ENCODE data around the gene PLXDC2.
"Not testable (repeated sequence)": the region's sequence is repeated elsewhere in the genome, so short reads cannot be mapped to it uniquely, and the experiment has no call there.

Gene PLXDC2

DNA sequence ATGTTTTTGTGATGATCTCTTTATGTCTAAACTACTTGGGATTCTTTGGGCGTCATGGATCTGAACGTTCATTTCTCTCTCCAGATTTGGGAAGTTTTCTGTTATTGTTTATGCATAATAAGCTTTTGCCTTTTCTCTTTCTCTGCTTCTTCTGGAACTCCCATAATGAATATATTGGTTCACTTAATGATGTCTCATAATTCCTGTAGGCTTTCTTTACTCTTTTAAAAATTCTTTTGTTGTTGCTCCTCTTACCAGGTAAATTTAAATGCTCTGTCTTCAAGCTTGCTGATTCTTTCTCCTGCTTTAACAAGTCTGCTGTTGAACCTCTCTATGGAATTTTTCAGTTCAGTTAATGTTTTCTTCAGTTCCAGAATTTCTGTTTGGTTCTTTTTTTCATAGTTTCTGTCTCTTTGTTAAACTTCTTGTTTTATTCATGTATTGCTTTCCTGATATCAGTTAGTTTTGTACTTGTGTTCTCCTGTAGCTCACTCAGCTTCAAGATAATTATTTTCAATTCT is 317.5 kb downstream of the PLXDC2 start:
- DNase-seq, result no peak

DNA sequence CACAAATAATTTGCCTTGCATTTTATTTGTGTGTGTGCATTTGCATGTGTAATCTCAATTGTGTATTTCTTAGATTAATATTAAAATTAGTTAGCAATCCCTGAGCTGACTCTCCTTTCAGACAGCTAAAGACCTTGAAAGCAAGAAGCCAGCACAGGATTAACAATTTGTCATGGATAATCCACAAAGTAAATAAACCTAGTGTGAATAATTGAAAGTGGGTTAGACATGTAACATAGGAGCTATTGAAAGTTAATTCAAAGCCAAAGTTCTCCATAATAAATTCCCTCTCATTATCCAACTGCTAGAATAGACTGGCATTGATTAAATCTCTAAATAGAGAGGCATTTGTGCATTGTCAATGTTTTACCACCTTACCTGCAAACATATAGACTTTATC is 326.1 kb downstream of the PLXDC2 start:
- no peak for DNase-seq

DNA sequence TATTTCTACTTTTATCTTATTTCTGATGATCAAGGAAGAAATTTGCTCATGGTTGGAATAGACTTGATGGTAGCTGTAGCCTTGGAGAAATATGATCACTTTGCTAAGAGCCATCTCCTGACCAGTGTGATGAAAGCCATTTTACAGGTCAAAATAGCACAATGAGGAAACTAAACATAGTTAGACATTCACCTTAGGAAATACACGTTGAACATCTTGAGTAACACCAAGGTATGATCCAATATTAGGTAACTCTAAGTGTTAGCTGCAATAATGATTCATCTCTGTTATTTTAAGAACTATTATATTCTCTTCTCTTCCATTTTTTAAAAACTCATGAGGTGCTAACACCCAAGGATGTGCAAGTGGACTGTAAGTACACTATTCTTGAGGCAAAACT is 328.0 kb downstream of the PLXDC2 start:
- DNase-seq, result no peak

DNA sequence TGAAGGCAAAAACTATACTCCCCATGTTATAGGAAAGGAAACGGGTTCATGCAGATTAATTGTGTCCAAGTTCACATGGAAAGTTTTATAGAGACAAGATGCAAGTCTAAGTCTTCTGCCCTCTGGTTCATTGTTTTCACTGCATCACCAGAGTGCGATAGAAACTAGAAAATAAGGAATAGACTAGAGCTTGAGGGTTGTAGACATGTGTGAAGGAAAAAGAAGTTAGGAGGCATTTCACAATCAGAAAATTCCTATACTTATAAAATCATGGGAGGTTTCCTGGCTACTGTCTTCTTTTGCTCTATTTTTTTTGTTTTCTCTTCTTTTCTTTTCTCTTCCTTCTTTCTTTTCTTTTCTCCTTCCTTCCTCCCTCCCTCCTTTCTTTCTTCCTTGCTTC is 329.8 kb downstream of the PLXDC2 start:
- DNase-seq, result no peak

DNA sequence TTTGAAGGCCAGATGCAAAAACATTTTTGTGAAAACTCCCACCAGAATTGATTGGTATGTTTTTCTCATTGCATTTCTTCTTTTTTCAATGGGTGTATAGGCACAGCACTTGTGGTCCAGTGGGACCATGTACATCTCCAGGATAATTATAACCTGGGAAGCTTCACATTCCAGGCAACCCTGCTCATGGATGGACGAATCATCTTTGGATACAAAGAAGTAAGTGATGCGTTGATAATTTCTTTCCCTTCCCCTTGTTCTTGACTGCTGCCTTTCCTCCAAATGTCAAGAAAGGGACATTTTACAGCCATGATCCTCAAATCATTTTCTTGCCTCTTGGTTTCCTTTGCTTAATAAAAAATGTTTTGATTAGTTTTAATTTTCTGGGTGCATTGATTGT is 331.5 kb downstream of the PLXDC2 start:
- DNase-seq, result no peak

DNA sequence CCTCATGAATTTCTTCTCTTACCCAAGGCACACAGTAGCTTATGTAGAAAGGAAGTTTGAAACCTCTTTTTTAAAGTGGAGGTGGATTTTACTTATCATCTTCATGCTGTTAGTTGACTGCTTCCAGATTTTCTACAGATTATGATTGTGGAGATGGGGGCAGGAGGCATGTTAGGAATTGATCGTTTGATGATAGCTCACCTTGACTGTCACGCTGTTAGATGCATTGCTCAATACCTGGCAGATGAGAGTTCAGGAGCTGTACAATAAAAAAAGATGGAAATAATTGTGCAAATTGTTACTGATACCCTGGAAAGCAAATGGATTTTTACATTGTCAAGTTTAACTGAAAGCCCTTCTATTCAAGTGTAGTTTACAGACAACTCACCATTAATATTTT is 340.3 kb downstream of the PLXDC2 start:
- no peak for DNase-seq

DNA sequence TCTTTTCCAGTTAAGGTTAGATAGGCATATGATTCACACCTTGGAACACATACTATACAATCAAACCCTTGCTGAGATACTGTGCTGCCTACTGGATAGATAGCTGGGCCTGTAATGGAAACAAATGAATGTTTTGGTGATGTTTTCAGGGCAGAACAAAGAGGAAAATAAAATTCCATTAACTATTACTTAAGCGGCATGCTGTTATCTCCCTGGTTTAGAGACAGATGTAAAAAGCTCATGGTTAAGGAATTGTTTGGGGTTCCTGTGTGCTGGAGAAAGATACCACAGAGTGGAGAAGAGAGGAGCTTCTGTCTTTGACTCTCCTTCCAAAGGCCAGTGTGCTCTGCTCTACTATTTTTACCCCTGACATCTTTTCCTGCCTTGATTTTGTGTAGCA is 341.1 kb downstream of the PLXDC2 start:
- DNase-seq, result no peak

DNA sequence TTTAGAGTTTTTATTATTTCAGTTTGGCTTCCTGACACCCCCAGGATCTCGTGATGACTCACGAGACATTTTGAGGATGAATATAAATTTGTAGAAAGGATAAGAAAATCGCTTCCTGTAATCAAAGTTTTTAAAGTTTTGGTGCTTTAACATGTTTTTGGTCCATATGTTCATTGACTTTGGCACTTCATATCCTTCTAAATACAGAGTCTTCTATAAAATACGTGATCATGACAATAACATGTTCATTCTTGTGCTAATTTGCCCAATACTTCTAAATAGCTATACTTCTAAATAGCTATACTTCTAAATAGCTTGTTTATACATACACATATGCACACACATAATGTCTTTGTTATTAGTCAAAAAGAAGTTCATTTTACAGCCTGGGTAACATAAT is 341.9 kb downstream of the PLXDC2 start:
- no peak for DNase-seq

DNA sequence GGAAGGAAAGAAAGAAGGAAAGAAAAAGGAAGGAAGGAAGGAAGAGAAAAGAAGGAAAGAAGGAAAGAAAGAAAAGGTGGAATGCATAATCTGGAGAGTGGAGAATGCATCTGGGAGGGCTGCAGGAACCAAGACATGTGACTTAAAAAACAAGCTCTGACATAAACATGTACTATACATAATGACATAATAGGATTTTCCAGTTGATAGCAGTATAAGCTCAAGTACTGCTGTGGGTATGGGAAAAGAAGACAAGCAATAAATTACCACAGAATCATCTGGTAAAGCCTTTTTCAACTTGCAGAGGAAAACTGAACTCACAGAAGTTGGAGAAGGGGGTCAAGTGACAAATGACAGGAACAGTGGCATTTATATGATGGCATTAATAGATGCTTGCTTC is 345.9 kb downstream of the PLXDC2 start:
- no peak for DNase-seq

DNA sequence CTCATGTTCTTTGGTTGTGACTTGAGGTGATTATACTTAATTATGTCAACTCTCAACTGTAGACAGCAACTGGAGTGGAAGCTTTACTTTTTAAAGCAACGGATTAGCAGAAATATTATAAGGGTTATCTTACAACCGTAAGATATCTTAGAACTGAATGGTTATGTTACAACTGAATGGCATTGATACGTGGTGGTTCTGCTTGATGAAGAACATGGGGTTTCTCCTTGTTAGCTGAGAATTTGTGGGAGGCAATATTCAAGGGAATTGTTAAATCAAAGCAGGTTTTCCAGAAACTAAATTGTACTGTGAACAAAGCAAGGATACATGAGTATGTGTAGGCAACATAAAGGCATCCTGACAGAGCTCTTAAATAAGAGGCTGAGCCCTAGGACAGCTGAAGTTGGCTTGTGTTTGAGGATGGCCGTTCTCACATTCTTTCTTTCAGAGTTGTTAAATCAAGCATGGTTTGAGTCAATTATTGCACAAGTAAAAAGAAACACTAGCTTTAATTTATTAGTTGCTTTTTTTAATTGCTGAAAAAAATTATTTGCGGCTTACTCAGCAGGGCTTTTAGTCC is 350.0 kb downstream of the PLXDC2 start:
- no peak for DNase-seq

DNA sequence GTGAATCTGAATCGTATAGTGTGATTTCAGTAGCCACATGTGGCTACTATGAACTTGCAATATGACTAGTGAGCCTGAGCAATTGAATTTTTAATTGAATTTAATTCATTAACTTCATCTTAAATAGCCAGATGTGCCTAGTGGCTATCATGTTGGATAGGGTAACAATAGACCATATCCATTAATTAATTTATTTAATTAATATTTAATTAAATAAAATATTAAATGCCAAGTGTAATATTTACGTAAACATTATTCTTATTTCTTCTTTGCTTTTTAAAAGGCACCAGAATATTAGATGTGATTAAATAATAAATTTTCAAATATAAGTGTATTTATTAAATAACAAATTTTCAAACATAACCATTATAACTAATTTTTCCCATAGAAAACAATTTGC is 354.4 kb downstream of the PLXDC2 start:
- DNase-seq, result no peak

DNA sequence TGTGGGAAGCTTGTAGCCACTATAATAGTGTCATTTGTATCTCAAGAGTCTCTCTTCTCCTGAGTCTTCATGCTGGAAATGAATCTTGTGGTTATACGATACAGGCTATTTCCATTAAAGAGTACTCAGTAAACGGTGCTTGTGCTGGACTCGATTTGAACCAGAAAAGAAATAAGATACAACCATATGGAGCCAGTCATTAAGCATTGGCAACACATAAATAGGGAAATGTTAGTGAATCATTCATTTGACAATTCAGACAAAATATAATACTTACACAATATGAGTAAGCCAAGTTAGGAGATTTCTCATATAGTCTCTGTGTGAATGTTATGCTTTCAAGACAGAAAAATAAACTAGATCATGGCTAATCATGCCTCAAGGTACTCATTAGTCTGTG is 356.8 kb downstream of the PLXDC2 start:
- no peak for DNase-seq

DNA sequence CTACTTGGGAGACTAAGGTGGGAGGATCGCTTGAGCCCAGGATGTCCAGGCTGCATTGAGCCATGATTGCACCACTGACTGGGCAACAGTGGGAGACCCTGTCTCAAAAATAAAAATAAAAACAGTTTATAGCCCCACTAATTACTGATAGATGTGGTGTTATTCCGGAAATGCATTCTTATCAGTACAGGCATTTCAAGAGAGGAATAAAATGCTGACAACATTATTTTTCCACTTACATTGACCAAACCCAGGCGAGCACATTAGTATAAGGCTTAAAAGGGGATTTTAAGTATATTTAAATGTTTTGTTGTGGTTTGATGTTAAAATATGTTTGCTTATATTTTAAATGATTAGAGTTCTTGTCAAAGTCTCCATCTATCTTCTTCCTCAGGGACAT is 359.5 kb downstream of the PLXDC2 start:
- DNase-seq, result no peak

DNA sequence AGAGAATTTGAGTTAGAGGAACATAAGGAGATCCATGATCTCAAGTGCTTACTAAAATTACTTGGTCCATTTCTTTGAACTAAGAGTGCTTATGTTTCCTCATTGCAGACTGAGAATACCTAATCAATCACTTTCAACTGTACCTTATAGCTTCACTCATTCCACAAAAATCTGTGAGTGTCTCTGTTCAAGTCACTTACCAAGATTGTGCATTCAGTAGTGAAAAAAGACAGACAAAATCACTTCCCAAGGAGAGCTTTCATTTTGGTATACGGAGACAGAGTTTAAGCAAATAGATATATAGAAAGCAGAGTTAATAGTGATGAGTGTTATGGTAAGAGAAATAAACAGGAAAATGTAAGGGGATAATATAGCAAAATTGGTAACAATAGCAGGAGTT is 364.5 kb downstream of the PLXDC2 start:
- DNase-seq, result no peak

DNA sequence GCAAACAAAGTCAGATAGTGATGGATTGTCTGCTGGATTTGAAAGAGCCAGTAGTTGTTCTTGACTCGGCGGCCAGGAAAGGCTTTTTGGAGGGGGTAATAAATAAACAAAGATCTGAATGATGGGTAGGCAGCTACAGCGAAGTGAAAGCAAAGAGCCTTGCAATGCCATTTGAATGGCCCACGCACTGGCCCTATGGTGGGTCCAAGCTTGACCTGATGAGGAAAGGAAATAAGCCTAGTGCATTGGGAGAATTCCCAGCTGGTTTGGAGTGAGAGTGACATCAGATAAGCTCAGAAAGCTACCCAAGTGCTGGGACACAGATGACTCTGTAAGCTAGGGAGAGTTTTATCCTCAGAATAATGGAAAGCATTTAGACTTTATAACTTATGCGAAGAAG is 365.2 kb downstream of the PLXDC2 start:
- no peak for DNase-seq

DNA sequence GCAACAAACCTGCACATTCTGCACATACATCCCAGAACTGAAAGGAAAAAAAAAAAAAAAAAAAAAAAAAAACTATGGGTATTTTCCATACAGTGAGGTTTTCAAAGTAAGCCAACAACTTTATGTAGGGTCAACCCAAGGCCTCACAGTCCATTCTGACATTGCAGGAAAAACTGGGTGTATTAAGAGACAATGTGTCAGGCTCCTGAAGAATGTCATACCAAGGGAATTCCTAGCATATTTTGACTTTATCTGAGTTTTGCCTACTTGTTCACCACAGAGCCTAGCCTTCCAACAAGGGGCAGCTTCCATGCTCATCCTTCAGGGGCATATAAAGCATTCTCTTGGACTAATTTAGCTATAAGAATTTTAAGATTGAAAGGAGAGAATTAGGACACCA is 368.9 kb downstream of the PLXDC2 start:
- DNase-seq, result no peak

DNA sequence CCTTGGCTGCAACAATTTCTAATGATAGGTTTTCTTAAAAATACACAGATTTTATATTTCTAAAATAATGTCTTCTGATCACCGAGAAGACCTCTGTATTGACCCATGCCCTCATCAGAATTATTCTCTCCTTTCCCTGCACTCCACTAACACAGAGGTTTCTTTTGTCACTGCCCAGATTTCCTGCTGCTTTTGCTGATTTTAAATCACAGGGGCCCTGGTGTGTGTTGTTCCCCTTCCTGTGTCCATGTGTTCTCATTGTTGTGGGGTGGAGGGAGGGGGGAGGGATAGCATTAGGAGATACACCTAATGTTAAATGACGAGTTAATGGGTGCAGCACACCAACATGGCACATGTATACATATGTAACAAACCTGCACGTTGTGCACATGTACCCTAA is 375.2 kb downstream of the PLXDC2 start:
- DNase-seq, result not testable (repeated sequence)

DNA sequence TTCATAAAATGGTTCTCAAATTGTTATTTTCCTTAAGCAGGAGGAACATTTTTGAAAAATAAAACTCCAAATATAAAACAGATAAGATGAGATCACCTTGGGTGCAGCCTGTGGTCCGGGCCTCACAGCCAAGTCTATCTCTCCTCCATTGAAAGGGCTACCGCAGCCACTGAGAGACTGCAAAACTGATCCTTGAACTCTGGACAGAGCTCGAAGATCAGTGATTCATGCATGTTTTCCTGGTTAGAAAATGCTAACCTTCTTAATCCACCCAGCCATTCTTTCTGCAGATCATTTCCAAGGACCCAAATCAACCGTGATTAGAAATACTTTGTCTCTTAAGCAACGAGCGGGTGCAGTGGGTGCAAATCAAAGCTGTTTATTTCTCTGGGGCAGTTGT is 378.8 kb downstream of the PLXDC2 start:
- no peak for DNase-seq

DNA sequence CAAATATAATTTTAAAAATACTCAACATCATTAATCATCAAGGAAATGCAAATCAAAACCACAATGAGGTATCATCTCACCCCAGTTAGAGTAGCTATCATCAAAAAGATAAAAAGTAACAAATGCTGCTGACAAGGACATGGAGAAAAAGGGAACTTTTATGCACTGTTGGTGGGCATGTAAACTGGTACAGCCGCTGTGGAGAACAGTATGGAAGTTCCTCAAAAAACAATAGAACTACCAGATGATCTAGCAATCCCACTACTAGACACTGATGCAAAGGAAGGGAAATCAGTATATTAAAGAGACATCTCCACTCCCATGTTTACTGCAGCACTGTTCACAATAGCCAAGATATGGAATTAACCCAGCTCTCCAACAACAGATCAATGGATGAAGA is 384.5 kb downstream of the PLXDC2 start:
- DNase-seq, result no peak

DNA sequence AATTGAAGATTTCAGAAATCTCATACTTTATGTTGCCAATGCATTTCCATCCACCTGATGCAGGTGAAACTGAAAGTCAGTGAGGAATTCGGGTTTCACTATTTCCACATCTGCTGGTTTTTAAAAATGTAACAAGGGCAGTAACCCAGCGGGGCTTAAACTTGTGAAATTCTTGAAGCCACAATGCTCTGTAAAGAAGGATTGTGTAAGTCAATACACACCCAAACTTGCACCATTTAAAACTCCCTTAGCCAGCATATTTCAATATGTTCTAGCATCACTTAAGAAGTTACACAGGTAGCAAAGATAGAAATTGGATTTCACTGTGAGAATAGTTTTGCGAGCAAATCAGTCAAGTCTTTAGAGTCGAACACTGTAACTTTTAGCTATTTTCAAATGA is 386.1 kb downstream of the PLXDC2 start:
- no peak for DNase-seq

DNA sequence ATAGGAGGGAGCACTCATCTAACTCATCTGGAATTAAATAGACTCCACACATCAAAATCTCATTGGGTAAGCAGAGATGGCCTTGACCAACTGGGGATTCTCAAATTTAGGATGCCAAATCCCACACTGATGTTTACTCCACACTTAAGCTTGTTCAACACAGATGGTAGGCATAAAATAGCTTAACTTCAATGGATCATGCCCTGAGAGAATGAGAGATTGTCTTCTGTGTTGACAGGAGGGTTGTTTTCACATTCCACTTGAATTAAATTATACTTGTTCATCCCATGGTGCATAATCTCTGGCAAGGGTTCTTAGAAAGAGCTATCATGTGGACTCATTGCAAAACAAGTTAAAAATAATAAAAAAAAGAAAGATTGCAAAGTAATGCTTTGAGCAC is 391.4 kb downstream of the PLXDC2 start:
- DNase-seq, result no peak

DNA sequence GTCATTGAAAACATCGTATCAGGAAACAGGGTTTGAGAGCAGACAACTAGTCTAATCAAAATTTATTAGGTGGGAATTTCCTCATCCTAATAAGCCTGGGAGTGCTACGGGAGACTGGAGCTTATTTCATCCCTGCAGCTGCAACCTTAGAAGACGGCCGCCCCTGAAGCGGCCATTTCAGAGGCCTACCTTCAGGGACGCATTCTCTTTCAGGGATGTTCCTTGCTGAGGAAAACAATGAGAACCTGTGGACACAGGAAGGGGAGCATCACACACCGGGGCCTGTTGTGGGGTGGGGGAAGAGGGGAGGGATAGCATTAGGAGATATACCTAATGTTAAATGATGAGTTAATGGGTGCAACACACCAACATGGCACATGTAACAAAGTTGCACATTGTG is 392.9 kb downstream of the PLXDC2 start:
- DNase-seq, result not testable (repeated sequence)

DNA sequence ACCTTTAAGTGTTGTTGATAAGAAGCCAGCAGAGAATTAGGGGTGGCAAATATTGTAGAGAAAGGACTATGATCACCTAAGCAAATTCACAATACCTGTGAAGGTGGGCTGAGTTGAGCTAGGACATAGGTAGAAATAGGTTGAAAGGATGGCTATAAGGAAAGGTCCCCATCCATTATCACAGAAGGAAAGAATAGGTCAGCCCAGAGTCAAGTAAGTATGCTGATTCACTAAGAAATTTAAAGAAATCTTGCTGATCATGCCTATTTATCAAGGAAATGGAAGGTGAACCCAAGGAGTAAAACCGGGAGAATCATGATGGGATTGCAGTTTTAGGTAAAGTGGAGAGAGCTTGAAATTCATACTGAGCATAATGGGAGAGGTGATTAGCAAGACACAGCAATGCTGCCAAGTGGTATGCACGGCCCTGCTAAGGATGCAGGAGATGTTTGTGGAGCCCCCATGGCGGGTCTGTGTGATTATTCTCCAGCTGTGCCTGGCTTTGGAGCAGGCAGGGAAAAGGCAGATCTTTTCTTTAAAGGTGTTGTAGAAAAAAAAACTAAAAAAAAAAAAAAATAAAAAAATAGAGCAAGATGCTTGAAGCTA is 399.4 kb downstream of the PLXDC2 start:
- no peak for DNase-seq

DNA sequence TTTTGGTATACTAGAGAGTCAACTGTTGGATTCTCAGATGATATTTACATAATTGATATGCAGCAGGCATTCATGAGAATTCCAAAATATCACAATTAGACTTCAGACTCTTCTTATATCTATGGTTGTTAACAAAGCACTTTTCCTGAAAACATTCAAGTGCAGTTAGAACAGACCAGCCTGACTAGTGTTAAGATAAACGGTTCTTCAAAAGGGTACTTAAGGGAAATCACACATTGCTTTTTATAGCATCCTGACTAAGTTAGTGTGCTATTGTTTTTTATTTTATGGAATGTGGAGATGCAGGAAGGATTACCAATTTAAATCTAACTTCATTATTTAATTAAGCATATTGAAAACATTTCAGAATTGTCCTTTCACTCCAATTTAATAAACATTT is 405.1 kb downstream of the PLXDC2 start:
- DNase-seq, result no peak

DNA sequence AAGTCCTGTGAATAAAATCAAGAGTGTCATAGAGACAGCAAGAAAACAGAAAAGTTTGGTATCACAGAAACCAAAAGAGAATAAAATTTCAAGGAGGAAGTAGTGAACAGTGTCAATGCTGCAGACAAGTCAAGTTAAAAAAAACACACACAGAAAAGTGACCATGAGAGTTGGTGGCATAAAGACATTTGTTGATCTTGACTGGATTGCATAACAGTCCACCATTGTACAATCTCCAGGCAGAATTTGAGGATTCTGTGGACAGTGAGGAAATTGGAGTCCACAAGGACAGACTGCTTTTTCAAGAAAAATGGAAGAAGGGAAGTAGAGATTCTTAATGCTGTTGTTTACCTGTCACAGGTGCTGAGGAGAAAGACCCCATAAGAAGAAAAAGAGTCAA is 412.5 kb downstream of the PLXDC2 start:
- DNase-seq, result no peak
